Right lobe of liver (tissue), 6 donors: ENCODE results near the gene KLF16. TPM values are rescaled to one million over a fixed set of nuclear protein-coding genes. Genes with fewer than 3 reads are reported as not detected.

ENCODE experiments used
- ATAC-seq, 4 donors: fragments of 200-7000 bp; cut with Tn5 transposase; one replicate each; pipeline ENCODE4 v1.9.1; 2020; ENCODE audit warnings: mild to moderate bottlenecking in 4 of 4, moderate library complexity in 4 of 4
- DNase-seq, 3 donors: peaks; one replicate each; pipeline ENCODE4 v3.0.0-alpha.2; 2020
- H3K27ac ChIP-seq, 3 donors: fragments of 200-600 bp; one replicate each; pipeline ENCODE4 v1.8.0; 2022
- H3K27me3 ChIP-seq, 2 donors: fragments of 200-600 bp; one replicate each; pipeline ENCODE4 v1.8.0; 2022
- H3K36me3 ChIP-seq, 4 donors: fragments of 200-600 bp; sonication (generic) in 1 of 4; one replicate each; pipeline versions ENCODE4 v1.5.1 to v1.8.0; 2017 to 2022; ENCODE audit warnings: control low read depth in 1 of 4
- H3K4me1 ChIP-seq, 4 donors: fragments of 200-600 bp; sonication (generic) in 1 of 4; one replicate each; pipeline versions ENCODE4 v1.5.1 to v1.8.0; 2017 to 2022; ENCODE audit warnings: control low read depth in 1 of 4
- H3K4me3 ChIP-seq, 3 donors: fragments of 200-600 bp; one replicate each; pipeline ENCODE4 v1.8.0; 2022
- H3K9me3 ChIP-seq, 4 donors: fragments of 200-600 bp; sonication (generic) in 1 of 4; one replicate each; pipeline versions ENCODE4 v1.5.1 to v1.8.0; 2017 to 2022; ENCODE audit warnings: control low read depth in 1 of 4
- CTCF ChIP-seq, 4 donors: fragments of 200-600 bp in 3 of 4; fragments of 450-650 bp in 1 of 4; IDR thresholded peaks; one replicate each; pipeline versions ENCODE4 v1.5.1 to v1.8.0; 2016 to 2022; ENCODE audit warnings: antibody characterized with exemption in 4 of 4, mild to moderate bottlenecking in 2 of 4
- POLR2A ChIP-seq: fragments of 450-650 bp; IDR thresholded peaks from one replicate; pipeline ENCODE4 v1.6.1; 2017; ENCODE audit warnings: antibody characterized with exemption, mild to moderate bottlenecking
- WGBS: methylation state at CpG from one replicate; pipeline ENCODE4 v1.1.6; 2018; ENCODE audit warnings: low coverage, low lambda C conversion rate; ENCODE audit not compliant: insufficient coverage; ENCODE audit errors: missing lambda C conversion rate; 5-methylcytosine and 5-hydroxymethylcytosine counted together
- intact Hi-C, 2 donors: fragments of 100-400 bp; cut with DNase I; formaldehyde crosslinking; loops; one replicate each; pipeline versions ENCODE4 v1.11.2 to v1.14.1; 2022
- total RNA-seq, 6 experiments: library from RNA; depleted of rRNA in 2 of 6; stranded (reverse); fragments of >200 nt in 2 of 6; fragmentation: NEBNext Ultra II Directional in 3 of 6; extraction: Animal tissue kit (Norgen Biotek cat#: 25700) in 3 of 6; gene quantifications; one replicate each; pipeline versions ENCODE4 v1.1.0 to v1.2.4, GENCODE V29; 2016 to 2023
- donor health status: DM: no; HTN: yes; CAD: no.
- donor health status: DM: no; HTN: no; CAD: no.
- donor health status: DM: no; HTN: no; CAD: no.
- donor health status: DM: no; HTN: yes; CAD: no.
- donor health status: DM: no; HTN: yes; CAD: no.

KLF16 gene
- total RNA-seq, 6 experiments from 2014 or later, result 9.9 to 23.6 (median 10.8) TPM

- no peak overlapping the region for H3K27ac ChIP-seq
- WGBS, result no CpG with 5 or more reads among the region's 36 CpGs
- DNase-seq, result no peak
- no peaks in the 10 kb centered on the region for H3K27me3 ChIP-seq
- no peak for ATAC-seq
- H3K9me3 ChIP-seq, result no peaks in the 10 kb centered on the region
- intact Hi-C loops, result no loop called here
- H3K4me3 ChIP-seq, result no peak overlapping the region
- TF ChIP-seq POLR2A (no peak), CTCF (IDR thresholded peaks at IDR 0.05) (no peak)
- peaks cover 0 to 61% (median 33%) of the 10 kb centered on the region in 4 donors for H3K36me3 ChIP-seq
- H3K4me1 ChIP-seq, result peaks cover 0 to 6% (median 0%) of the 10 kb centered on the region in 4 donors
These were observed 46.7 kb downstream of the KLF16 start for GRCh38 chr19:1816530-1817298.

GRCh38 chr19:1815605-1816529, 47.5 kb downstream of the KLF16 start:
- Histone ChIP-seq H3K9me3 (no peaks in the 10 kb centered on the region), H3K4me3 (no peak overlapping the region), H3K27me3 (no peaks in the 10 kb centered on the region), H3K36me3 (peaks cover 0 to 56% (median 32%) of the 10 kb centered on the region in 4 donors), H3K27ac (no peak overlapping the region), H3K4me1 (peaks cover 0 to 6% (median 0%) of the 10 kb centered on the region in 4 donors)
- ATAC-seq (no peak), DNase-seq (no peak)
- no peak for TF ChIP-seq CTCF (IDR thresholded peaks at IDR 0.05)
- TF ChIP-seq POLR2A, result no peak
- WGBS, result 97% methylated on average over 5 of the region's 61 CpGs
- intact Hi-C loops, result no loop called here

- intact Hi-C loops, result no loop called here
- Histone ChIP-seq H3K27ac (no peak overlapping the region), H3K9me3 (no peaks in the 10 kb centered on the region), H3K4me1 (peaks cover 0 to 6% (median 0%) of the 10 kb centered on the region in 4 donors), H3K4me3 (no peak overlapping the region), H3K27me3 (no peaks in the 10 kb centered on the region), H3K36me3 (peaks cover 0 to 48% (median 27%) of the 10 kb centered on the region in 4 donors)
- ATAC-seq (no peak), DNase-seq (no peak)
- TF ChIP-seq POLR2A (no peak), CTCF (IDR thresholded peaks at IDR 0.05) (no peak)
- WGBS, result 83% methylated on average over 11 of the region's 26 CpGs
These were observed 48.4 kb downstream of the KLF16 start for GRCh38 chr19:1814833-1815604.

- ATAC-seq (no peak), DNase-seq (no peak)
- Histone ChIP-seq H3K9me3 (no peaks in the 10 kb centered on the region), H3K4me3 (no peak overlapping the region), H3K4me1 (peaks cover 0 to 6% (median 0%) of the 10 kb centered on the region in 4 donors), H3K36me3 (peaks cover 0 to 42% (median 22%) of the 10 kb centered on the region in 4 donors), H3K27ac (no peak overlapping the region), H3K27me3 (no peaks in the 10 kb centered on the region)
- TF ChIP-seq CTCF (IDR thresholded peaks at IDR 0.05) (no peak), POLR2A (no peak)
- 73% methylated on average over 2 of the region's 10 CpGs for WGBS
- intact Hi-C loops, result no loop called here
These were observed 49.0 kb downstream of the KLF16 start for GRCh38 chr19:1814391-1814790.
